HG03097 (cell line): Measurements from ENCODE around the gene CPT1A.

Source experiments
- ATAC-seq: cut with Tn5 transposase; IDR thresholded peaks from one replicate; pipeline ENCODE4 v1.9.1; 2021; ENCODE audit not compliant: unreplicated experiment, low FRiP score

CPT1A gene

DNA sequence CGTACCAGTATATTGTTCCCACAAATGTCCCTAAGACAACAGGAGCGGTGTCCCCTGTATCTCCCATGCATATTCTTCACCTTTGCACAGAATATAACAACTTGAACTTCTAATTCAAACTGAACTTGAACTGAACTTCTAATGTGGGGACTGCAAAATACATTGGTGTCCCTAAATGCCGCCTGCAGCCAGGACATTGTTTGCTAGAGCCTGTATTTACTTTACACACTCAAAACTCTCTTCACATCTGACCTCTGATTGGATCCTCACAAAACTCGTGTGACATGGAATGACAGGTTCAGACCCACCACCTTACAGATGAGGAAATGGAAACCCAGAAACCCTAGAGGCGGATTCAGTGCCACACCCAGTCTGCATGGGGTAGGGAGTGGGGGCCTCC is 6.4 kb downstream of the CPT1A start:
- no peak for ATAC-seq

DNA sequence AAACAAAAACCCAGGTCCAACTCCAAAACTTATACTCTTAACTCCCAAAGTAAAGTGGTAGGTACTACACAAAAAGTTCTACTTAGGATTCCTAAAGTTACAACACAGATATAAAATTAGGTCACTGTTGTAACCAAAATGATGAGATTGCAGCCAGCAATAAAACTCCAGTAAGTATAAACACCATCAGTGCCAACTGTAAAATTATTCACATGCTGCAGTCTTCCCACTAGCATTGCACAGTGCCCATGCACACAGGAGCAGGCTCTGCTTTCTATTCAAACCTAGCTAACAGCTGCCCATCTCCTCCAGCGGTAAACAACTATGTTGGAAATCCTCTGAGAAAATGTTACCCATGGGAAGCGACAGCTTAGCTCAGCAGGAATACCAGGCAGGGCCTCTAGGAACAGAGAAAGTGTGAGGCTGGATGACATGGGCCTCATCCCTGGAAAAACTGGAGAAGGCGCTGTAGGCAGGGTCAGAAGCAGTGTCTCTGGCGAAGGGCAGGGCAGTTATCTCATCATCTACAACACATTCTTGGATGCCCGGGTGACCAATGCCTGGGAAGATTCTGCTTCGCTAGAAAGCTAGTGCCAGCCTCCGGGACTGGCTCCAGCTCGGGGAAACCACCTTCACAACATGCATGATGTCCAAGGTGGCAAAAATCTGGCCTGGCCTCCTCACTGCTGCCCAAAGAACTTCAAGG is 9.1 kb downstream of the CPT1A start:
- no peak for ATAC-seq

GRCh38 chr11:68831124-68831523 is 10.6 kb downstream of the CPT1A start:
- ATAC-seq, result no peak

DNA sequence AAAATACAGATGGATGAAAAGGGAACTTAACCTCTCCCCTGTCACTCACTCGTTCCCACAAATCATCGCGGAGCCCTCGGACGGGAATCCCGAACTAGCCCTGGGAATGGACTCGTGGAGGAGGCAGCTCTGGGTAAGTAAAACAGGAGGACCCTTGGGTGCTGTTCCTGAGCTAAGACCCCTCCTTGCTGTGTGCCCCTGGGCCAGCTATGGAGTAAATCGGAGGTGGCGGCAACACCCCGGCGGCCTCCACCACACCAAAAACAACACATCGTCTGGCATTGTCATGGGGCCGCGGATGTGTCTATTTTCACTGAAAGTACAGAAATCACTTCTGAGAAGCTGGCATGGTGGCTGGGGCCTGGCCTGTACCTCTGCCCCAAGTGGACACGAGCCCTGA is 12.1 kb downstream of the CPT1A start:
- ATAC-seq, result no peak

DNA sequence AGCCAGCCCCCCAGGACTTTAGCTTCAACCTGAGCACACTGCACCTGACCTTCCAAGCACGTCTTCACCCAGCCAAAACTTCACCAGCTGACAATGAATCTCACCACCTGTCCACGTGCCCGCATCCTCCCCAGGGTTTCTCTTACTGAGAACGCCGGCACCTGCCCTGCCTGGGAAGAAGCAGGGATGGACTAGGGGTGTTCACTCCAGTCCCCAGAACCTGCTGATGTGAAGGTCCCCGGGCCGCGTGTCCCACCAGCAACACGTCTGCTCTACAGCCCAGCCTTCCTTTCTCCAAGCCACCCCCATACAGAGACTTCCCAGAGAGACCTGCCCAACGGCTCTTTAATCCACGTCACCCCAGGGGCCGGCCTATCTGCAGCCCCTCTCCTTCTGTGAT is 12.8 kb downstream of the CPT1A start:
- ATAC-seq, result no peak

- no peak for ATAC-seq
Observed at GRCh38 chr11:68828155-68828931, 13.4 kb downstream of the CPT1A start.

- ATAC-seq, result no peak
Observed at GRCh38 chr11:68827733-68828132, 14.0 kb downstream of the CPT1A start.

- ATAC-seq, result no peak
Observed at GRCh38 chr11:68826726-68827125, 15.0 kb downstream of the CPT1A start.

DNA sequence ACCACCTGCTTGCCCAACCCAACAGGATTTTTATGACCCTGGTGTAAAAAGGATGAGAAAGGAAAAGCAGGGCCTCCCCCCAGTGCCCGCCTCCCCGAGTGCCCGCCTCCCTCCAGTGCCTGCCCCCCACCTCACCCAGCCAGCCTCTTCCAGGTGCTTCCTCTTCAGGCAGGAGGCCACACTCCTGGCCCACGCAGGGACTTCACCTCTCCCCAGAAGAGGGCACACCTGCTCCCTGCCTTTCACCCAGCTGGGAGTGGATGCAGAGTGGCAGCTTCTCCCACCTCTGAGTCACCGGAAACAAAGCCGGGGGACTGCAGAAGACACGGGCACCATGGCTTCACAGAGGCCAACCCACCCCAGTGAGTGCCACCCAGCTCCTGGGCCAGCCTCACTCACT is 16.1 kb downstream of the CPT1A start:
- ATAC-seq, result no peak

DNA sequence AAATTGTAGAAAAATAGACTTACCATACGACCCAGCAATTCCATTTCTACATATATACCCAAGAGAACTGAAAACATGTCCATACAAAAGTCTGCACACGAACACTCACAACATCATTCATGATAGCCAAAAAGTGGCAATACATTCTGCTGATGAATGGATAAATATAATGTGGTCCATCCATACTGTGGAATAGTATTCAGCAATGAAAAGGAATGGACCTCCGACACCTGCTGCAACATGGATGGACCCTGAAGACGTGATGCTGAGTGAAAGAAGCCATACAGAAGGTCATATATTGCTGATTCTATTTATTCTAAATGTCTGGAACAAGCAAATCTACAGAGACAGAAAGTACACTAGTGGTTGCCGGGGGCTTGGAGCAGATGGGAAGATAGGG is 19.2 kb downstream of the CPT1A start:
- ATAC-seq, result no peak

DNA sequence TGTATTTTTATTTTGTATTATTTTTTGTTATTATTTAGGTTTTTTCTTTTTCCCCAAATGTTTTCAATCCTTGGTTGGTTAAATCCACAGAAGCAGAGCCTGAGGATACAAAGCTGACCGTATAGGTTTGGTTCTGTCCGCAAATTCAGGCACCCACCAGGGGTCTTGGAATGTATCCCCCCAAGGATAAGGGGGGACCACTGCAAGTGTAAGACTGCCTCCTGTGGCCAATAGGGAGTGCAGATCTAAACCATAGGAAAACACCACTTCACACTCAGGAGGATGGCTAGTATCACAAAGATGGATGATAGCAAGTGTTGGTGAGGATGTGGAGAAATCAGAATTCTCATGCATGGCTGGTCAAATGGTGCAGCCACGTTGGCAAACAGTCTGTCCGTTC is 20.0 kb downstream of the CPT1A start:
- no peak for ATAC-seq

GRCh38 chr11:68819362-68819761 is 22.4 kb downstream of the CPT1A start:
- ATAC-seq, result no peak

DNA sequence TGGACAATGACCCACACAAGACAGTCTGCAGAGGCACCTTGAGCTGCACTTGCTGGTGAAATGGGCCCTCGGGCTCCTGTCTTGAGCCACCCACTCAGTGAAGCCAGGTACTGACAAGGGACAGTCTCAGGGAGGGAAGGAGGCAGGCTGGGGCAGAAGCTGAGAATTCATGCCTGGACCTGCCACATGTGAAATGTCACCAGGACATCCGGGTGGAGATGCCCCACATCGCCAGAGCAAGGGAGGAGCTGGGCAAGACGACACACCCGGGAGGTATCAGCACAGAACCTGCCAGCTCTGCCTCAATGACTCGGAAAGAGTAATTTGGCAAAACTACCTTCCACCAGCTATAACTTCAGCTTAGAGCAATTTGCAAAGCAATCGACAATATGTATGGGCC is 23.5 kb downstream of the CPT1A start:
- ATAC-seq, result no peak

GRCh38 chr11:68817554-68817953 is 24.2 kb downstream of the CPT1A start:
- ATAC-seq, result no peak

GRCh38 chr11:68816917-68817419 is 24.7 kb downstream of the CPT1A start:
- no peak for ATAC-seq

DNA sequence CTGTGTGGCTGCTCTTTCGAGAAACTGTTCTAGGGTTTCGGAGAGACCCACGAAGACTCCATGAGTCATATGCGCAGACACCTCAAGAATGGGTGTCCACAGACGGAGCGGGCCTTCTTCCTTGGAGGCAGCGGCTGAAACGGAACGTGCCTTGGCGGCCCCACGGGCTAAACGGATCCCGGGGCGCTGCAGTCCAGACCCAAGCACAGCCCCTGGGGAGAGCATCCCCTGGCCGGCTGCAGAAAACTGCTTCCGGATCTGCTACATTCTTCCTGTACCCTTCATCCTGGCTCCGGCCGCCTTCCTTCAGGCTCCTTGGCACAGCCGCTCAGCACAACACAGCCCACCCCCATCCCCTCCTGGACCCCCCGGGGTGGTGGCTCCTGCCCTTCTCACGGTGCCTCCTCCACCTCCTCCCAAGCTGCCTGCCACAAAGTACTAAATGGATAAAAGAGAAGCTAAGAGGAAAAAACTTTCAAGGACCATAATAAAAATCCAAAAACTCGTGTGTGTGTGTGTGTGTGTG is 25.4 kb downstream of the CPT1A start:
- ATAC-seq, result no peak

GRCh38 chr11:68813773-68814172 is 27.9 kb downstream of the CPT1A start:
- ATAC-seq, result no peak

- ATAC-seq, result no peak
Observed at GRCh38 chr11:68812526-68812925, 29.2 kb downstream of the CPT1A start.

- ATAC-seq, result no peak
Observed at GRCh38 chr11:68810164-68810563, 31.6 kb downstream of the CPT1A start.

DNA sequence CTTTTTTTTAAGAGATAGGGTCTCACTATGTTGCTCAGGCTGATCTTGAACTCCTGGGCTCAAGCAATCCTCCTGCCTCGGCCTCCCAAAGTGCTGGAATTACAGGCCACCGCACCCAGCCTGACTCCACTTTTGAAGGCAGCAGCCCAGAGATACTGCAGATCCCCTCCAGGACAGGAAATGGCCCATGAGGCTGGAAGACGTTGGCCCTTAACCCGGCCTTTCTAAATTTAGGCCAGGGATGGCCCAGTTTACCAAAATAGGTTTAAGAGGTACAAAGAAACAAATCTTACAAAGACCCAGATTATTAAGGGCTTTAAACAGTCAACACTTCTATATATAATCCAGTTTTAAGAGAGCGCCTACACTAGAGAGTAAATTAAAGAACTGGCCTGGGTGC is 32.2 kb downstream of the CPT1A start:
- ATAC-seq, result no peak

GRCh38 chr11:68808787-68809186 is 32.9 kb downstream of the CPT1A start:
- no peak for ATAC-seq
